Endodermal cell (in vitro differentiated cells): ENCODE results near the gene CPED1. TPM values are rescaled to one million over a fixed set of nuclear protein-coding genes. Genes with fewer than 3 reads are reported as not detected.

Experiments
- DNase-seq: peaks from one replicate; pipeline ENCODE4 v3.0.0-alpha.2; 2017
- H3K27ac ChIP-seq: 2 replicates; pipeline ENCODE4 v1.5.1; 2013; ENCODE audit warnings: mild to moderate bottlenecking, low read depth, low read length, moderate library complexity
- H3K27me3 ChIP-seq: 2 replicates; pipeline ENCODE4 v1.6.1; 2013; ENCODE audit warnings: mild to moderate bottlenecking, low read length, moderate library complexity; ENCODE audit not compliant: insufficient read depth, control insufficient read depth, poor library complexity, severe bottlenecking
- H3K36me3 ChIP-seq: 2 replicates; pipeline ENCODE4 v1.7.0; 2013; ENCODE audit warnings: mild to moderate bottlenecking, low read length, moderate library complexity; ENCODE audit not compliant: control insufficient read depth, insufficient read depth
- H3K4me1 ChIP-seq: one replicate; pipeline ENCODE4 v1.7.0; 2013; ENCODE audit warnings: low read length; ENCODE audit not compliant: control insufficient read depth, insufficient read depth
- H3K4me3 ChIP-seq: 2 replicates; pipeline ENCODE4 v1.5.1; 2013; ENCODE audit warnings: mild to moderate bottlenecking, low read length, moderate library complexity
- H3K9ac ChIP-seq: 2 replicates; pipeline ENCODE4 v1.6.1; 2013; ENCODE audit warnings: mild to moderate bottlenecking, low read length, moderate library complexity; ENCODE audit not compliant: poor library complexity, severe bottlenecking; ENCODE audit errors: extremely low read depth
- H3K9me3 ChIP-seq: 2 replicates; pipeline ENCODE4 v1.6.1; 2013; ENCODE audit warnings: mild to moderate bottlenecking, low read length, moderate library complexity; ENCODE audit not compliant: control insufficient read depth
- H3K27ac Mint-ChIP-seq: 2 replicates; pipeline ENCODE4 v1.8.0; 2020; ENCODE audit warnings: mixed read lengths
- H3K27me3 Mint-ChIP-seq: 2 replicates; pipeline ENCODE4 v1.8.0; 2021; ENCODE audit warnings: mild to moderate bottlenecking, mixed read lengths; ENCODE audit not compliant: insufficient read depth
- H3K36me3 Mint-ChIP-seq: 2 replicates; pipeline ENCODE4 v1.8.0; 2020; ENCODE audit warnings: low read depth, mixed read lengths
- H3K4me1 Mint-ChIP-seq: 2 replicates; pipeline ENCODE4 v1.8.0; 2020; ENCODE audit warnings: mixed read lengths
- H3K4me3 Mint-ChIP-seq: 2 replicates; pipeline ENCODE4 v1.8.0; 2020; ENCODE audit warnings: mild to moderate bottlenecking, moderate library complexity, mixed read lengths
- H3K9me3 Mint-ChIP-seq: 2 replicates; pipeline ENCODE4 v1.8.0; 2020; ENCODE audit warnings: mild to moderate bottlenecking, mixed read lengths
- WGBS, 2 experiments: methylation state at CpG; one replicate each; pipeline versions ENCODE4 v1.1.5 to v1.1.7; 2013; ENCODE audit warnings: missing lambda C conversion rate in 2 of 2, mixed read lengths in 1 of 2; ENCODE audit not compliant: insufficient coverage in 1 of 2, insufficient read length in 1 of 2; 5-methylcytosine and 5-hydroxymethylcytosine counted together
- total RNA-seq, 2 donors: library from RNA; stranded (reverse); fragmentation: NEBNext Ultra II Directional in 1 of 2; extraction: Animal tissue kit (Norgen Biotek cat#: 25700) in 1 of 2; gene quantifications; 2 replicates in 1 of 2; 3 replicates in 1 of 2; pipeline ENCODE4 v1.2.1, GENCODE V29; 2021
- TF ChIP-seq, protein P1 (sequence below): fragments of 200-600 bp; sonication (generic); conservative IDR thresholded peaks from 2 replicates; pipeline ENCODE4 v1.5.0; 2021; ENCODE audit warnings: antibody characterized with exemption, mild to moderate bottlenecking

CPED1 gene
- total RNA-seq, 2 donors from 2014 or later: 1.1 TPM; not detected in 1

DNA sequence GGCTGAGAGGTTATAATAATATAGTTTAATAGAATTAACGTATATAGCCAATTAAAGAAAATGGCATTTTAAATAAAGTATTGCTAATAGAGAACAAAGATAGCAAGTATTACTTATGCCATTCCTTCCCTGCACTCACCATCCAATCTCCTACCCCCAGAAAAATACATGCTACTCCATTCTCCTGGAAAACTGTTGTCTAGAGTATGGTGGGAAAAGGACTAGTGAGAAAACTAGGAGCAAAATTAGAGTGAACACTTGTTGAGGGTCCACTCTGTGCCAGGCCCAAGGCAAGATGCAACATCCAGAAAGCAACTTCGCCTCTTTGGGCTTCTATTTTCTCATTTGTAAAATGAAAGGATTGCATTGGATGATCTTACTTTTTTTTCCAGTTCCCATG is 149.1 kb downstream of the CPED1 start:
- Histone ChIP-seq H3K4me3 (no peak overlapping the region), H3K4me1 (peaks cover 6% of the 10 kb centered on the region), H3K27ac (no peak overlapping the region), H3K9ac (no peak overlapping the region), H3K36me3 (no peaks in the 10 kb centered on the region), H3K27me3 (no peaks in the 10 kb centered on the region), H3K9me3 (no peaks in the 10 kb centered on the region)
- Mint-ChIP-seq H3K4me1 (peaks cover 12% of the 10 kb centered on the region), H3K27ac (no peak overlapping the region), H3K9me3 (no peaks in the 10 kb centered on the region), H3K4me3 (no peak overlapping the region), H3K27me3 (no peaks in the 10 kb centered on the region), H3K36me3 (no peaks in the 10 kb centered on the region)
- WGBS, 2 experiments: 86 to 97% methylated on average over 1 of the region's 2 CpGs
- TF ChIP-seq, protein P1, sequence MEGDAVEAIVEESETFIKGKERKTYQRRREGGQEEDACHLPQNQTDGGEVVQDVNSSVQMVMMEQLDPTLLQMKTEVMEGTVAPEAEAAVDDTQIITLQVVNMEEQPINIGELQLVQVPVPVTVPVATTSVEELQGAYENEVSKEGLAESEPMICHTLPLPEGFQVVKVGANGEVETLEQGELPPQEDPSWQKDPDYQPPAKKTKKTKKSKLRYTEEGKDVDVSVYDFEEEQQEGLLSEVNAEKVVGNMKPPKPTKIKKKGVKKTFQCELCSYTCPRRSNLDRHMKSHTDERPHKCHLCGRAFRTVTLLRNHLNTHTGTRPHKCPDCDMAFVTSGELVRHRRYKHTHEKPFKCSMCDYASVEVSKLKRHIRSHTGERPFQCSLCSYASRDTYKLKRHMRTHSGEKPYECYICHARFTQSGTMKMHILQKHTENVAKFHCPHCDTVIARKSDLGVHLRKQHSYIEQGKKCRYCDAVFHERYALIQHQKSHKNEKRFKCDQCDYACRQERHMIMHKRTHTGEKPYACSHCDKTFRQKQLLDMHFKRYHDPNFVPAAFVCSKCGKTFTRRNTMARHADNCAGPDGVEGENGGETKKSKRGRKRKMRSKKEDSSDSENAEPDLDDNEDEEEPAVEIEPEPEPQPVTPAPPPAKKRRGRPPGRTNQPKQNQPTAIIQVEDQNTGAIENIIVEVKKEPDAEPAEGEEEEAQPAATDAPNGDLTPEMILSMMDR: no peak
- no peak for DNase-seq

DNA sequence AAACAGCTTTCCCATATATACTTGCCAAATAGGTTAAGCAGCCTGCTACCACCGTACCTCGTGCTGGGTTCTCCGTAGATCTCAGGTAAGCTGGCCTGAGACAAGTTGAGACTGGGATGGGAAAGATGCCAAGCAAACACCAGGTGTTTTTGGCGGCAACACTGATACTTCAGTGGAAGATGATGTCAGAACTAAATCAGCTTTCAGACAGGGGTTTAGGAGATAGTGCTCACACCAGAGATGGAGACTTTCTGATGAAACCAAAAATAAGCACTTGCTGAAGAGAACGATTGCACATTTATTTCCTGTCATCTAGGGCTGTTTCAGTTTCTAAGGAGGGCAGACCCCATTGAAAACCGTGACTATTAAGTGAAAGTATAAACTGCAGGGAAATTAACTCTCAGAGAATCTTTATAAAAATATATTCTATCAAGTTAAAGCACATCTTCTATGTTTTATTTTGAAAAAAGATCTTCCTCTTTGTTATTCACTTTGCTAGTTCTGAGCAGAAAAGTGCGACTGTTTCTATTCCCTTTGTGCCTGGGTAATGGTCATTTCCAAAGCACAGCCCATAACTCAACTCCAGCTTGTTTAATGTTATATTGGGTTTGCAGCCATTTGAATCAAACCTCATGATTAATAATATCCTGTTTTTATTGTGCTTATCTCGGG is 149.9 kb downstream of the CPED1 start:
- 80 to 91% methylated on average over 2 to 8 of the region's 8 CpGs for WGBS, 2 experiments
- Histone ChIP-seq H3K27me3 (no peaks in the 10 kb centered on the region), H3K36me3 (no peaks in the 10 kb centered on the region), H3K27ac (no peak overlapping the region), H3K4me1 (peaks cover 2% of the 10 kb centered on the region), H3K9ac (no peak overlapping the region), H3K9me3 (no peaks in the 10 kb centered on the region), H3K4me3 (no peak overlapping the region)
- no peaks in the 10 kb centered on the region for H3K36me3 Mint-ChIP-seq
- no peak overlapping the region for H3K27ac Mint-ChIP-seq
- no peaks in the 10 kb centered on the region for H3K27me3 Mint-ChIP-seq
- DNase-seq: no peak
- H3K9me3 Mint-ChIP-seq: no peaks in the 10 kb centered on the region
- peaks cover 5% of the 10 kb centered on the region for H3K4me1 Mint-ChIP-seq
- no peak overlapping the region for H3K4me3 Mint-ChIP-seq
- TF ChIP-seq, protein P1: no peak

DNA sequence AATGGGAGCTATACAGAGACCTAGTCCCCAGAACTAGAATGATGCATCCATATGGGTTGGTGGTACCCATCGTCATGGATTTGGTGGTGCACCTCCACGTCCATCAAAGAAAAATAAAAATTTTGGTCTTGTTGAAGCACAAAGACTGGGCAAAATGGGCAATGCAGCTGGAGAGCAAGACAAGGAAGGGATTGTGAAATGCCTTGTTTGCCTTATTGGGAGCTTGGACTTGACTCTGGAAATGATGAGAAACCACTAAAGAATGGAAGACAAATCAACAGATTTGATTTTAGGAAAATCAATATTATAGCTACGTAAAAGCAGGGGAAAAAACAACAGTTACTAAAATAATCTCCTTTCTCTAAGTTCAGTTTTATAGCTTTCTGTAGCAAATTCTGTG is 150.9 kb downstream of the CPED1 start:
- Mint-ChIP-seq H3K27ac (no peak overlapping the region), H3K36me3 (no peaks in the 10 kb centered on the region), H3K9me3 (no peaks in the 10 kb centered on the region), H3K4me3 (no peak overlapping the region), H3K4me1 (no peaks in the 10 kb centered on the region), H3K27me3 (no peaks in the 10 kb centered on the region)
- TF ChIP-seq, protein P1: no peak
- no peaks in the 10 kb centered on the region for H3K4me1 ChIP-seq
- DNase-seq: no peak
- H3K9me3 ChIP-seq: no peaks in the 10 kb centered on the region
- H3K36me3 ChIP-seq: no peaks in the 10 kb centered on the region
- WGBS, 2 experiments: 94 to 95% methylated on average over 2 to 3 of the region's 3 CpGs
- H3K27ac ChIP-seq: no peak overlapping the region
- H3K9ac ChIP-seq: no peak overlapping the region
- no peak overlapping the region for H3K4me3 ChIP-seq
- H3K27me3 ChIP-seq: no peaks in the 10 kb centered on the region
